ENCODE data around the gene SERPINA12. TPM values are rescaled to one million over a fixed set of nuclear protein-coding genes. Genes with fewer than 3 reads are reported as not detected.

The SERPINA12 gene
- total and polyA plus RNA-seq, 8 donors: 0.08 TPM; not detected in 7

GRCh38 chr14:94498215-94498614, 11.1 kb downstream of the SERPINA12 start:
- H3K4me1 ChIP-seq: no peaks in the 10 kb centered on the region
- H3K36me3 ChIP-seq: no peaks in the 10 kb centered on the region
- H3K27ac ChIP-seq: no peak overlapping the region
- TF ChIP-seq POLR2AphosphoS5 (IDR thresholded peaks at IDR 0.05) (no peak), EP300 (IDR thresholded peaks at IDR 0.05) (no peak), POLR2A (IDR thresholded peaks at IDR 0.05) (no peak), CTCF (IDR thresholded peaks at IDR 0.05) (no peak)
- no peak for DNase-seq
- H3K9me3 ChIP-seq: no peaks in the 10 kb centered on the region
- intact Hi-C loops (cut with DNase I; ENCODE audit: low total_unique reads): no loop called here
- WGBS, 5 donors: 75 to 87% (median 82%) methylated on average over 3 of the region's 3 CpGs
- H3K4me3 ChIP-seq: no peak overlapping the region
- H3K27me3 ChIP-seq: peaks cover 0 to 26% (median 0%) of the 10 kb centered on the region in 3 donors

- no peak overlapping the region for H3K4me3 ChIP-seq
- no peak for DNase-seq
- TF ChIP-seq POLR2AphosphoS5 (IDR thresholded peaks at IDR 0.05) (no peak), EP300 (IDR thresholded peaks at IDR 0.05) (no peak), CTCF (IDR thresholded peaks at IDR 0.05) (no peak), POLR2A (IDR thresholded peaks at IDR 0.05) (no peak)
- 67 to 74% (median 69%) methylated on average over 4 of the region's 4 CpGs for WGBS, 5 donors
- peaks cover 0 to 26% (median 0%) of the 10 kb centered on the region in 3 donors for H3K27me3 ChIP-seq
- intact Hi-C loops (cut with DNase I; ENCODE audit: low total_unique reads): no loop called here
- no peak overlapping the region for H3K27ac ChIP-seq
- no peaks in the 10 kb centered on the region for H3K36me3 ChIP-seq
- H3K4me1 ChIP-seq: no peaks in the 10 kb centered on the region
- no peaks in the 10 kb centered on the region for H3K9me3 ChIP-seq
These were observed 15.2 kb downstream of the SERPINA12 start for GRCh38 chr14:94494085-94494484.

- no peak for TF ChIP-seq CTCF (IDR thresholded peaks at IDR 0.05)
- no peak for TF ChIP-seq POLR2A (IDR thresholded peaks at IDR 0.05)
- TF ChIP-seq EP300 (IDR thresholded peaks at IDR 0.05): no peak
- TF ChIP-seq POLR2AphosphoS5 (IDR thresholded peaks at IDR 0.05): no peak
These were observed 17.8 kb downstream of the SERPINA12 start for GRCh38 chr14:94491511-94491910.

GRCh38 chr14:94489336-94489735, 19.9 kb downstream of the SERPINA12 start:
- H3K36me3 ChIP-seq: no peaks in the 10 kb centered on the region
- peaks cover 0 to 12% (median 9%) of the 10 kb centered on the region in 4 donors for H3K4me1 ChIP-seq
- peaks cover 0 to 56% (median 7%) of the 10 kb centered on the region in 3 donors for H3K27me3 ChIP-seq
- intact Hi-C loops (cut with DNase I; ENCODE audit: low total_unique reads): no loop called here
- TF ChIP-seq CTCF (IDR thresholded peaks at IDR 0.05) (no peak), POLR2A (IDR thresholded peaks at IDR 0.05) (no peak), POLR2AphosphoS5 (IDR thresholded peaks at IDR 0.05) (no peak), EP300 (IDR thresholded peaks at IDR 0.05) (no peak)
- H3K9me3 ChIP-seq: no peaks in the 10 kb centered on the region
- no peak for DNase-seq
- no peak overlapping the region for H3K27ac ChIP-seq
- WGBS, 5 donors: 63 to 73% (median 68%) methylated on average over 11 of the region's 11 CpGs
- no peak overlapping the region for H3K4me3 ChIP-seq

More at GRCh38 chr14:94491511-94491910, 17.8 kb downstream of the SERPINA12 start:
- DNase-seq: no peak
- Histone ChIP-seq H3K36me3 (no peaks in the 10 kb centered on the region), H3K9me3 (no peaks in the 10 kb centered on the region), H3K4me1 (peaks cover 0 to 5% (median 3%) of the 10 kb centered on the region in 4 donors), H3K4me3 (no peak overlapping the region), H3K27me3 (peaks cover 0 to 40% (median 4%) of the 10 kb centered on the region in 3 donors), H3K27ac (no peak overlapping the region)
- intact Hi-C loops (cut with DNase I; ENCODE audit: low total_unique reads): no loop called here
- WGBS, 5 donors: 43 to 58% (median 54%) methylated on average over 4 of the region's 4 CpGs

Measured in stomach (tissue), 9 donors.